ENCODE results near the gene SRD5A1.

- TF ChIP-seq CTCF (IDR thresholded peaks at IDR 0.05 in 2 of 3, conservative IDR thresholded peaks at IDR 0.05 in 1 of 3; ENCODE audit: borderline replicate concordance in 1 of 3, insufficient read depth in 1 of 3, low read depth in 2 of 3, low read length in 2 of 3) (no peak), EZH2phosphoT487 (IDR thresholded peaks at IDR 0.05; ENCODE audit: borderline replicate concordance) (no peak), POLR2A (IDR thresholded peaks at IDR 0.05; ENCODE audit: borderline replicate concordance, extremely low read depth, insufficient read depth, insufficient read length) (no peak), POLR2AphosphoS5 (IDR thresholded peaks at IDR 0.05; ENCODE audit: low read depth, low read length) (no peak), CEBPB (IDR thresholded peaks at IDR 0.05; ENCODE audit: low read depth) (no peak), EZH2 (IDR thresholded peaks at IDR 0.05) (no peak), ZNF274 (IDR thresholded peaks at IDR 0.05; ENCODE audit: low read depth, low read length) (no peak), SIN3A (IDR thresholded peaks at IDR 0.05; ENCODE audit: low read depth) (no peak), SP1 (IDR thresholded peaks at IDR 0.05; ENCODE audit: low read depth) (no peak), YY1 (IDR thresholded peaks at IDR 0.05; ENCODE audit: extremely low read depth, insufficient replicate concordance, low read depth, low read length) (no peak), MAX (IDR thresholded peaks at IDR 0.05) (no peak), ATF3 (IDR thresholded peaks at IDR 0.05) (no peak)
Observed at GRCh38 chr5:6644794-6645241, 11.6 kb downstream of the SRD5A1 start.

All from HCT116 (cell line).